Fibroblast of gingiva (primary cell): ENCODE measurements around the gene REG4.

Experiments
- DNase-seq: peaks from one replicate; pipeline ENCODE4 v3.0.0-alpha.2; 2011; ENCODE audit warnings: low read depth

REG4 gene

DNA sequence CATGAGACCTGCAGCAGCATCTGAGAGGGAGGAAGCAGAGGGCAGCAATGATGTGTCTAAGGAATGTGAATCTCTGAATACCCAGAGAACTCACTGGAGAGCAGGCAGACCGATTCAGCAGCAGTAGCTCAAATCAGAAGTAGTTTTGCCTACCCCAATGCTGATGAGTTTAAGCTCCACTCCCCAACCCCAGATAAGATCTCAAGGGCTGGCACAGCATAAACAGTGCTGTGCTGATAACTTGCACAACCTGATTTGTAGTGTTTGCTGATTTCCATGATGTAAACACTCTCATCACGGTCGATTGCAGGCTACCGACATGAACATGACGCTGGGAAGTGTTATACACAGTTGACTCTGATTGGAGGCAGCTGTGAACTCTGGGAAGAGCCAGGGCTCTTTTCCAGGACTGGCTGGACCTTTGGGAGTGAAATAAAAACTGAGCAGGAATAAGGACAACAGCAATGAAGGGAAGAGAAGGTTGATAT lies 31.3 kb downstream of the REG4 start:
- peak; percentile 74 for DNase-seq

- peak; percentile 42 for DNase-seq
Observed at GRCh38 chr1:119778886-119779560, 32.2 kb downstream of the REG4 start.

DNA sequence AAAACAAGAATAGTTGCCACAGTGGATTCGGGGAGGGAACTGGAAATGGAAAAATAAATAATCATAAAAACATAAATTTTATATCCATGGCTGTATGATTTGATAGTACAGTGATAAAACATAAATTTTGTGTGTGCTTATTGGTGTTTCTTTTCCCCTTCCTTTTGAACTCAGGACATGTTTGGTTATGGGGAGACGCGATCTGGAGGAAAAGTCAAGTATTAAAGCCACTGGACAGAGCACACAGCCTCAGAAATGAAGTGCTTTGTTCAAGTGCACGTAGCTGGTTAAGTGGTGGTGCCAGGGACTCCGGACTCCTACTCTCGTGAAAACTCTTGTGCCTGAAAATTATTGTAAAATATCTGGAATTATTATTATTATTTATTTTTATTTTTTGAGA lies 32.9 kb downstream of the REG4 start:
- DNase-seq: no peak

DNA sequence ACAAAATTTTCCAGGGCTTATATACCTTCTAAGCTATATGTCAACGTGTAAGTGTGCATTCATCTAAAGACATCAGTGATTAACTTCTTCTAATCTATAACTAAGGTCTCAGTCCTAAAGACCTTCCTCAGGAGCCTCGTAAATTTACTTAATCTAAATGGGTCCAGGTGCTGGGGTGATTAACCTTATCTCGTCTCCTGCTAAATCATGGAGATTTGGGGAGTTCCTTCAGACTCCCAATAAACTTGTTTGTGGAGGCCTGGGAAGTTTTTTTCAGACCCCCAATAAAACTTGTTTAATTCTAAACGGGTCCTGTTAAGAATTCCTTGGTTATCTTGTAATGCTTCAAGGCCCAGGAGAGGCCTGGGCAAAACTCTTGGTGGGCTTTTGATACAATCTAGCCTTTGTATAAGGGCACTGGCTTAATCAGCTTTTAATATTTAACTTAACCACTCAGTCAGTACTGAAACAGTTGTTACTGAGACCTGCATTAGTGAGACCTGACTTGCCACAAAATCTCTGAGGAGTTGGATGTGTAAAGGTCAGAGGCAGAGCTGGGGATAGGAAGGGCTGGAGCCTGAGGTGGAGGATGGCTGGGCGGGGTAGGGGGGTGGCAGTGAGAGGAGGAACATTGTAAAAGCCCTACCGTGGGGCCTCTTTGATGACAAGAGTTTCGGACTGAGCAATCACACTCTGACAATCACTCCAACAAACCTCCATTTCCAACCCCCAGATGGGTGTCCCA lies 36.3 kb downstream of the REG4 start:
- DNase-seq: no peak

DNA sequence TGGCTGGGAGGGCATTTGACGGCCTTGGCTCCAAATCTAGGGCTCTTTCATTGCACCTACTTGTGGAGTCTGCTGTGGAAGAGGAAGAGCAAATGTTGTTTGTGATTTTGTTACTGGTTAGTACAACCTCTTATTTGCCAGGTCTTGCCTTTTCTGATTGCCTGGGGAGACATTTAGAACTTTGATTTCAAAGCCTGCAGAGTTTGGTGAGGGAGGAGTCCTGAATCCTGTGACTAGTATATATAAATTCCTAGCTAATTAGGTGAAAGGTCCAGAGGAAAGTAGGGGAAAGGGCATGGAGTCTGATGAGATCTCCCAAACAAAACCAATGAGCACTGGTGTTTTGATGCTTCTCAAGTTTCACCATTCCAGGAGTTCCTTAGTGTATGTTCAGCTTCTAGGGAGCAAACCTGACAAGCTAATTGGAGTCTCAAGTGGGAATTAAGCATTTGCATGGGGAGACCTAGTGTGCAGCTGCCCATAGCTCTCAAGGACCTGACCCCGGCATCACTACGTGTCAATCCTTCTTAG lies 37.5 kb downstream of the REG4 start:
- DNase-seq: peak; percentile 47

DNA sequence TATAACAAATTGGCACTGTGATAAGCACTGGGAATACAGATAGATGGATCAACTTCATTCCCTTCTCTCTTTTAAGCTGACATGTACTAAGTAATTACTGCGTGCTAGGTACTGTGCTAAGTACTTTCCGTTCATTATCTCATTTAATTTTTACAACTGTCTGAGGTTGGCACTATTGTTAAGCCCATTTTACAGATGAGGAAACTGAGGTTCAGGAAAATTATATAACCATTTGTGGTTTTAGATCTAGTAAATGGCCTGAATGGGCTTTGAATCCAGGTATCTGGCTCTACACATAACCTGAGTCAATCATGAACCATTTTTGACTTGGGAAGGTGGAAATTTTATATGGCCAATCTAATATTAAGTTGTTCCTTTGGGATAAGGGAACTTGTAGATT lies 39.0 kb downstream of the REG4 start:
- DNase-seq: no peak

- DNase-seq: peak; percentile 47
Observed at GRCh38 chr1:119771770-119772169, 39.5 kb downstream of the REG4 start.

DNA sequence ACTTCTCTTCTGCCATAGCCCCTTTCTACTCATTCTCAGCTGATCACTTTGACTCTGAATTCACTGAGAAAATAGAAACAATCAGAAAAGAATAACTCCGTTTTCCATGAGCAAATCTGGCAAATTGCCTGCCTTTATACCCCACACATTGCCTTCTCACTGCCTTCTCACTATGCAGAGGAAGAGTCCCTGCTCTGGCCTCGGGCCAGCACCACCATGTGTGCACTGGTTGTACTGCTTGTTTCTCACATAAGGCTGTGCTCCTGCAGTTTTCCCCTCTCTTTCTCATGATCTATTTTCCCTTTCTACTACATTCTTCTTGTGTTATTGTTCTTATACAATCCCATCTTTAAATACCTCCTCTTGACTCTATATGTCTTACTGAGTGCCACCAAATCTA lies 40.2 kb downstream of the REG4 start:
- DNase-seq: no peak

DNA sequence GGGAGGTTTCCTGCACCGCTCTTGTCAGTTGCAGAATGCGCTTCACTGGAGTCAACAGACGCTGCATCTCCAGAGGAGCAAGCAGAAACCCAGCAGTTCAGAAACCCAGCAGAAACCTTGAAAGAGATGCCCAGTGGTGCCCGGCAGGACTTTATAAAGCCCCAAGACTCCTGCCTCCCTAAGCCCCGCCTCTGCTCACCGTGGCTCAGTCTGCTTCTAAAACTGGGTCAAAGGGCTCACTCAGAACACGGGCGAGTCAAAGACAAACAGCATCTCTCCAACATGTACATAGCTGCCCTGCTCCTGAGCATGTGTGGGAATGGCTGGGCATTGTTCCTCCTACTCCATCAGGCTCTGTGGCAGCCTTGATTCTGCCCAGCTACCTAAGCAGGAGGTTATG lies 42.5 kb downstream of the REG4 start, which contains the start of gene HMGCS2:
Gene HMGCS2, minus strand, starts transcription at position 128 of the 400 bp plus-strand sequence. Its CDS starts 61 bp downstream, at position 67.
- DNase-seq: no peak

- no peak for DNase-seq
Observed at GRCh38 chr1:119767486-119767885, 43.8 kb downstream of the REG4 start.

GRCh38 chr1:119766374-119766794 lies 44.9 kb downstream of the REG4 start:
- DNase-seq: no peak

- DNase-seq: no peak
Observed at GRCh38 chr1:119764220-119764619, 47.0 kb downstream of the REG4 start.

GRCh38 chr1:119762953-119763352 lies 48.3 kb downstream of the REG4 start:
- no peak for DNase-seq

DNA sequence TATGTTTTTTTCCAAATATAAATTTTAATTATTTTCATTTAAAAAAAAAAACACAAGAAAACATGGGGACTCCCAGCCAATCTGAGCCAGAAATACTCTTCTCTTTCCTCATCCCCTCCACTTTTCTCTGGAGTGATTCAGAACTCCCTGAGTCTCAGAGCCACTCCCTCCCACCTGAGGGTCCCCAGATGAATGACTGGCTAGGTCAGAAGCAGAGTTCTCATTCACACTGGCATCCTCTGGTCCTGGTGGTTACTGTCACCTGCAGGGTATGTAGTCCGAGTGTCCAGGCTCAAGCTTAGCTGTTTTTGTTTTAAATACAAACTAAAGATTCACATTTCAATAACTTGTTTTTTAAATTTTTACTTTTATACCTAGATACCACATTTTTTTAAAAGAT lies 48.9 kb downstream of the REG4 start:
- DNase-seq: no peak

- DNase-seq: no peak
Observed at GRCh38 chr1:119758584-119758983, 52.7 kb downstream of the REG4 start.

- DNase-seq: no peak
Observed at GRCh38 chr1:119752592-119752991, 58.7 kb downstream of the REG4 start.

DNA sequence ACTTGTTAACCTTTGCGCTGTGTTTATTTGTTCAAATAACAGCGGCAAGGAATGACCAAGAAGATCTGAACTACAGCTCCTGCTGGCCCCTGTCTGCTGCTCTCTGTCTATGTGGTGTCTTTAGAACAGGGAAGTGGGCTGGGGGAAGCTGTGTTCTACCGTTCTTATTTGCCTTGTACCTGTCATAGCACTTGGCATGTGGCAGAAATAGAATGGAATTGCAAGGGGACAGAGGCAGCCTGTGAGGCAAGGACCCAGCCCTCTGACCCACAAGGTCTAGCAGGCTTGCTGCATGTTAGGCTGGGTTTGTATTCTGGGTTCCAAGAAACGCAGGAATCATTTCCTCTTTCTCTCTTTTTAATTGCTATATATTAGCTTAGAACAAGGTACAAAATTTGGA lies 63.2 kb downstream of the REG4 start:
- DNase-seq: no peak

DNA sequence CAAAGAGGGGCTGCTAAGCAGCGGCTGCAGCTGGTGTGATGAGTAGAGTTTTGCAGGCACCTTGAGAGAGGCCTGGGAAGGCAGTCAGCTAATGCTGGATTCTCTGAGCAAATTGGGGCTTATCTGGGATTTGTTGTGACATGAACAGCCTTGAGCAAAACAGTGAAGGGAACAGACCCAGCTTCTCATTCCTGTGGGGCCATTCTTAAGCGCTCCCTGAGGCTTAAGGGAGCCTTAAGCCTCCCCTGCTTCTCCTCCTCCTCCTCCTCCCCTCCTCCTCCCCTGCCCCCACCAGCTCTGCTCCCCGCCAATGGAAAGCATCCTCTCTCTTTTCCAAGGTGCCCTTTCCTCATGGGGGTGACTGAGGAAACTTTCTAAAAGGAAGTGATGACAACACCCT lies 63.8 kb downstream of the REG4 start:
- DNase-seq: no peak

GRCh38 chr1:119745034-119745433 lies 66.2 kb downstream of the REG4 start:
- no peak for DNase-seq

DNA sequence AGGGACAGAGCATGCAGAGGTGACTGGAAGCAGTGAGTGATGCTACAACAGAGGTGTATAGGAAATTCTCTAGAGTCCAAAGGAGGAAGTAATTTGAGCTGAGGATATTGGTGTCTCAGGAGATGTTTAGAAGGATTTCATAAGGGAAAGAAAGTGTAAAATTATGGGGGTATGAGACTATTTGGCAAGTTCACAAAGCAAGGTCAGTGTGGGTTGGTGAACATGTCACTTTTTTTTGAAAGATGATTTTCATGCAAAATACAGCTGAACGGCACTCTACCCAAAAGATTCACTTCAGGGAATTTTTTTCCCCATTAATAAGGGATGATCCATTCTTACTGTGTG lies 66.7 kb downstream of the REG4 start:
- DNase-seq: no peak
